DMS53 treated with DMSO at 0.1 percent for 48 hours (cell line): ENCODE measurements around the gene PCDH9.

Experiments
- DNase-seq: peaks from one replicate; lab custom pipeline; 2025; ENCODE audit not compliant: unreplicated experiment; lab: John Stamatoyannopoulos, UW

Gene PCDH9

GRCh38 chr13:67229481-67230403, at the start of gene PCDH9:
Gene PCDH9 (minus strand): TSS chr13:67230336. CDS start chr13:67228440, 1,896 bp downstream.
- no peak for DNase-seq

DNA sequence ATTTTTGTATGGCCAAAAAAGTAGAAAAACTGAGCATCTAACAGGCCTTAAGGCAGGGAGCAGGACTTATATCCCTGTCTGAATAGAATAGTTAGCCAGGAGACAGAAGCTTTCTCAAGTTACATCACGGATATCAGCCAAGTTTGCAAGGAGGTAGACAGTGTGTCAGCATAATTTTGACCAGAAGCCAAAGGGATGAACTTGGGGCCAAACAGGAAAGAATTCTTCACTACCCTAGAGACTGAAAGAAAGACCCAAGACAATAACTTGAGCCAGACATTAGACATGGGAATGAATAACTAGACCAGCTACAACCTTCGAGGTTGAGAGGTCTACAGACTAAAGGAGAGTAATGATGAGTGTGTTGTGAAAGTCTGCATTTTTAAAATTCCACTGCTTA, 48.1 kb upstream of the PCDH9 start:
- no peak for DNase-seq

- no peak for DNase-seq
Measured at GRCh38 chr13:67277581-67277980, 47.4 kb upstream of the PCDH9 start.

DNA sequence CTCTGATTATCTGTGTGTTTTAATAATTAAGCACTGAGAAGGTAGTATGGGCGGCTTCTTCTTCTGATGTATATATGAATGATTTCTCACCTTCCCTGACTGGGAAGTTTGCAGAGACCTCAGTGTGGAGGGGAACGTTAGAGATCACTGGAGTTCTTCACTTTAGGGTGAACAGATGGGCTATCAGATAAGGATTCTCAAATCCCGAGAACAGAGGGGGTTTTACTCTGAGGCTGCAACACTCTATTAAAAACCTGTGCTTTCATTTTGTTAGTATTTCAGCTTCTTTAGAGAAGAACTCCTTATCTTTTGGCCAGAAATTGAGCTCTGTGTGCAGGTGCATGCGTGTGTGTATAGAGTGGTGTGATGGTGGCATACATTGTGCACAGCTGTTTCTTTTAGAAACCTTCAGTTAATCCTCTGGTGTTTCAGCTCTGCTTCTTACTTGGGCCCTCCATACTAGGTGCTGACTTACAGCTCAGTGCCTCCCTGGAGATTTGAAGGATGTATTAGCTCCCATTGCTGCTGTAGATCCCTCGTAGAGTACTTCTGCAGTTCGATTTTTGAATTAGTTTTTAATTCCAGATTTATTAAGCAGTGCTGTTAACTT, 45.3 kb upstream of the PCDH9 start:
- DNase-seq = no peak

DNA sequence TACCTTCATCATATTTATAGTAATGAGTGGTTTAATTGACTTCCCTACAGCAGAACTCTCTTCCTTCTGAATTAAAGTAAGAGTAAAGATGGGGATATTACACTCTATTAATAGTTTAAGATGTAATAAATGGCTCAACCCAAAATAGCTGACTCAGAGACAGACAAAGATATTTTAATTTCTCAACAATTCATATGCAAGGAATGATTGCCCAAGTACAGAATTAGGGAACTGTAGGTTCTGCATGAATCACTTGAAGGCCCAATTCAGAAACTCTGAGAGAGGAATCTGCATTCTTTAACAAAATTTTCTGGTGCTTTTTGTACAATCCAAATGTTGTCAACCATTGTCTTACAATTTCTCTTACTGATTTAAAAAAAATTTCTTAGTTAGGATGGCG, 42.9 kb upstream of the PCDH9 start:
- DNase-seq = no peak

- no peak for DNase-seq
Measured at GRCh38 chr13:67267136-67267535, 37.0 kb upstream of the PCDH9 start.

- DNase-seq = no peak
Measured at GRCh38 chr13:67259208-67259607, 29.1 kb upstream of the PCDH9 start.

DNA sequence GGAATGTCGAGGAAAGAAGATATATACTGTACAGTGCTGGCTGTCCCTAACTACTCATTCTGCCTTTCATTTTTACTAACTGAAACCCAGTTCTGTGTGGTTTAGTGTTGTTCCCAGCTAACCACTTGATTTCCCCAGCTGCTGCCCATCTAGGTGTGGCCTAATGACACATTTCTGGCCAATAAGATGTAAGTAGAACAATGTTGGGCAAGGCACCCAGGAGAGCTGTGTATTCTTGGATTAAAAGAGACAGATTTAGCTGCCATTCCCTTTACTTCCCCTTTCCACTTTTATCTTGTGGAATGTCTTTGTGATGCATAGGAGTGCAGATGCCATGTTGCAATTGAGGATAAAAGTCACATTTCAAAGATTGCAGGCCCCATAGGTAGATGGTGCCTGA, 28.3 kb upstream of the PCDH9 start:
- no peak for DNase-seq

DNA sequence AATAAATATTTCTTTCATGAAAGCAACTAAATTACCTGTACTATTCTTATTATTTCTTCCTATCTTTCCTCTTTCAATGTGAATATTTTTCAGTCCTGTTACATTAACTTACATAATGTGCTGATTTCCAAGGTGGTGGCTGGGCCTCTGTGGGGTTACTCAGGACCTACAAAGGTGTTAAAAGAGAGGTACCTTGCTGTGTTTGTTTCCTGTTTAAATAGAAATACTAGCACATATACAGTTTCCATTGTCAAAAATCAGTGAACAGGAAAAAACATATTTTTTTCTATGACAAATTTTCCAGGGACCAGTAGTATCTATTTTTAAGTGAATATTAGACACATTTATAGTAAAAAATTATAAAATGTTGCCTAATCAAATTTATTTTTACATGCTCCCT, 8.7 kb upstream of the PCDH9 start:
- no peak for DNase-seq

DNA sequence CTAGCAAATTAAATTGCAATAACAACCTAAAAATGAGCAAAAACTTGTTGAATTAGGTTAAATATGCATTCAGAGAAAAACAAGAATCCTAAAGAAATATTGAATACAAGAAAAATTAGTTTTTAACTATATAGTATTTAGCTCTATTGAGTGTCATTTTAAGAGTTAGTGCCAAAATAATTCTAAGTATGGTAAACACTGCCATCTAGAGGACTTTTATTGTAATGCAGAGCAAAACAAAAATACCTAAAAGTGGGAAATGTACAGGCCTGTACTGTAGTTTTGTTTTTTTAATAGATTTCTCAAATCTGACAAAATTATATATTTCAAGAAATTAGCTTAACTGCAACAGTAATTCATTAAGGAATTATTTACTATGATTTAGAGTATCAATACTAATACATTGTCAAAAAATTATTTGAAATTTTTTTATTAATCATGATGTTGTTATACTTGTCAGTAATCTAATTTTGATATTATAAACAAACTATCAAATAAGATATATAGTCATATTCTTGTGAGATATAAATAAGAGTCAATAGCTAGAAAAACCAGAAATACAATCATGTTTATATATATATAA, 8.2 kb upstream of the PCDH9 start:
- no peak for DNase-seq

GRCh38 chr13:67235265-67235664, 5.1 kb upstream of the PCDH9 start:
- DNase-seq = no peak

DNA sequence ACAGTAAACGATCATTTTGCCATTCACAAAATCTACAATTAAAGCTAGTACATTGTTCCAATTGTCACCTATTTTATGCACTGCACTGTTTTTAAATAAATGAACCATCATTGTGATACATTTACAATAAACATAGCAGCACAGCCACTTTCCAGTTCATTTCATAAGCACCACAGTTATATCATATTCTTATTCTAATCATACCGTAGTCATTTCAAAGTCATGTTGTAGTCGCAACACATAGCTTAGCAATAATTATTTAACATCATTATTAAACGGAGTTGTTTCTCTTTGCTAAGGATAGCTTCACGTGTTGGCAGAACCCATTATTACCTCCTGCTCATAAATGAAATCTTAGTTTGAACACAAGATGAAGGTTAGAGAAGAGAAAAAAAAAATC, 2.2 kb upstream of the PCDH9 start:
- no peak for DNase-seq

- DNase-seq = no peak
Measured at GRCh38 chr13:67231289-67232000, 1.3 kb upstream of the PCDH9 start.

GRCh38 chr13:67230404-67231288, 510 bp upstream of the PCDH9 start:
- peak; percentile 21 for DNase-seq

GRCh38 chr13:67228916-67229315, 1.2 kb downstream of the PCDH9 start:
- no peak for DNase-seq

- no peak for DNase-seq
Measured at GRCh38 chr13:67228031-67228430, 2.1 kb downstream of the PCDH9 start.

DNA sequence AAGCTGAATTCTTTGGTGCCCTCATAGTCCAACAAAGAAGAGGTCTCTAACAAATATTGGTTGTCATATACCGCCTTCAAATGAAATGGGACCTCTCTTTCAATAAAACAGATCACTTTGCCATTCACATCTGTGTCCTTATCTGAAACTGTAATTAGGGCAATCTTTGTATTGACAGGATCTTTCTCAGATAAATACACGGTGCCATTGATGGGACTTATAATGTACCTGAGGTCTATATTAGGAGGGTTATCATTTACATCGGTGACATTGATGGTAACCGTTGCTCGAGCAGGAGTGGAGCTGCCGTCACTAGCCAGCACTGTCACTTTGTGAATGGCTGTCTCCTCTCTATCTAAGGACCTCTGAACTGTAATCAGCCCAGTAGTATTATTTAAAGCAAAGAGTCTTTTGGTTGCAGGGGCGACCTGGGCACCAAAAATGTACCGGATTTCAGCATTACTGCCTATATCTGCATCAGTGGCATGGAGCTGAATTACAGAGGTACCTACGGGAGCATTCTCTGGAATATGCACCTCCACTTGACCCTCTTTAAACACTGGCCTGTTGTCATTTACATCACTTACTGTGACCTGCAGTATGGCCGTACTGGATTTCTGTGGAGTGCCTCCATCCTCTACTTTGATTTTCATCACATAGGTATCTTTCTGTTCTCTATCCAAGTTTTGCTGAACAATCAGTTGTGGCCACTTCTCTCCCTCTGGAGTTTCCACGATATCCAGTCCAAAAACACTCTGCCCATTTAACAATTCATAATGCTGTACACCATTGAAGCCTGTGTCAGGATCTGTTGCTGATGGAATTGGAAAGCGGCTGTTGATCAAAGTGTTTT, 2.8 kb downstream of the PCDH9 start:
- DNase-seq = no peak

- DNase-seq = no peak
Measured at GRCh38 chr13:67226696-67227095, 3.4 kb downstream of the PCDH9 start.
